ENCODE results near the gene GPN3.
A peak's percentile ranks its signal among the peaks of the same experiment; 100 is the strongest.

GPN3 gene

DNA sequence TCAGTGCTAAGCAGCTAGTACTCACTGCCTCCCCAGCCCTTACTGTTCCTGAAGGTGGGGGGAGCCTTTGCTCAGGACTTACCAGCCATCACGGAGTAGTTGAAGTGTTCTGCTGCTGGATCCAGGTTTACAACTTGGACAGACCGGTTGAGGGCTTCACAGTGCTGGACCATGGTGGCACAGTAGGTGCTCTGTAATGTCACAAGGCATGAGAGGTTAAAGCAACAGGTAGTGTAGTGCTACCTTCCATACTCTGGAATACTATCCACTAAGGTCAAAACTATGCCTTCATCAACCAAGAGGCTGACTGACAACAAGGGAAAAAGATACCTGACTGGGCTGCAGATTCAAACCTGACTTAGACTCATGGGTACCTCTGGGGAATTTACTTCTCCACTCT, 3.0 kb downstream of the GPN3 start:
- no peak for TF ChIP-seq ZBTB7A (IDR thresholded peaks at IDR 0.05; ENCODE audit: low read depth)
- no peak for TF ChIP-seq MAX (IDR thresholded peaks at IDR 0.05)
- TF ChIP-seq, protein P1, sequence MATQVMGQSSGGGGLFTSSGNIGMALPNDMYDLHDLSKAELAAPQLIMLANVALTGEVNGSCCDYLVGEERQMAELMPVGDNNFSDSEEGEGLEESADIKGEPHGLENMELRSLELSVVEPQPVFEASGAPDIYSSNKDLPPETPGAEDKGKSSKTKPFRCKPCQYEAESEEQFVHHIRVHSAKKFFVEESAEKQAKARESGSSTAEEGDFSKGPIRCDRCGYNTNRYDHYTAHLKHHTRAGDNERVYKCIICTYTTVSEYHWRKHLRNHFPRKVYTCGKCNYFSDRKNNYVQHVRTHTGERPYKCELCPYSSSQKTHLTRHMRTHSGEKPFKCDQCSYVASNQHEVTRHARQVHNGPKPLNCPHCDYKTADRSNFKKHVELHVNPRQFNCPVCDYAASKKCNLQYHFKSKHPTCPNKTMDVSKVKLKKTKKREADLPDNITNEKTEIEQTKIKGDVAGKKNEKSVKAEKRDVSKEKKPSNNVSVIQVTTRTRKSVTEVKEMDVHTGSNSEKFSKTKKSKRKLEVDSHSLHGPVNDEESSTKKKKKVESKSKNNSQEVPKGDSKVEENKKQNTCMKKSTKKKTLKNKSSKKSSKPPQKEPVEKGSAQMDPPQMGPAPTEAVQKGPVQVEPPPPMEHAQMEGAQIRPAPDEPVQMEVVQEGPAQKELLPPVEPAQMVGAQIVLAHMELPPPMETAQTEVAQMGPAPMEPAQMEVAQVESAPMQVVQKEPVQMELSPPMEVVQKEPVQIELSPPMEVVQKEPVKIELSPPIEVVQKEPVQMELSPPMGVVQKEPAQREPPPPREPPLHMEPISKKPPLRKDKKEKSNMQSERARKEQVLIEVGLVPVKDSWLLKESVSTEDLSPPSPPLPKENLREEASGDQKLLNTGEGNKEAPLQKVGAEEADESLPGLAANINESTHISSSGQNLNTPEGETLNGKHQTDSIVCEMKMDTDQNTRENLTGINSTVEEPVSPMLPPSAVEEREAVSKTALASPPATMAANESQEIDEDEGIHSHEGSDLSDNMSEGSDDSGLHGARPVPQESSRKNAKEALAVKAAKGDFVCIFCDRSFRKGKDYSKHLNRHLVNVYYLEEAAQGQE (IDR thresholded peaks at IDR 0.05; ENCODE audit: low read depth), result no peak
- TF ChIP-seq EP300 (IDR thresholded peaks at IDR 0.05; ENCODE audit: borderline replicate concordance), result no peak
- TF ChIP-seq CEBPB (IDR thresholded peaks at IDR 0.05), result no peak
- TF ChIP-seq YY1 (IDR thresholded peaks at IDR 0.05; ENCODE audit: low read depth), result no peak
- no peak for TF ChIP-seq TEAD4 (IDR thresholded peaks at IDR 0.05)
- no peak for TF ChIP-seq TAF1 (IDR thresholded peaks at IDR 0.05; ENCODE audit: low read depth)
- TF ChIP-seq FOXM1 (IDR thresholded peaks at IDR 0.05; ENCODE audit: borderline replicate concordance, low read depth), result no peak
- TF ChIP-seq CREB1 (IDR thresholded peaks at IDR 0.05; ENCODE audit: low read depth), result no peak
- no peak for TF ChIP-seq NFIC (IDR thresholded peaks at IDR 0.05)
- TF ChIP-seq, protein P2, sequence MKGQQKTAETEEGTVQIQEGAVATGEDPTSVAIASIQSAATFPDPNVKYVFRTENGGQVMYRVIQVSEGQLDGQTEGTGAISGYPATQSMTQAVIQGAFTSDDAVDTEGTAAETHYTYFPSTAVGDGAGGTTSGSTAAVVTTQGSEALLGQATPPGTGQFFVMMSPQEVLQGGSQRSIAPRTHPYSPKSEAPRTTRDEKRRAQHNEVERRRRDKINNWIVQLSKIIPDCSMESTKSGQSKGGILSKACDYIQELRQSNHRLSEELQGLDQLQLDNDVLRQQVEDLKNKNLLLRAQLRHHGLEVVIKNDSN (IDR thresholded peaks at IDR 0.05), result no peak
- TF ChIP-seq EGR1 (IDR thresholded peaks at IDR 0.05), result no peak
- no peak for TF ChIP-seq TCF12 (IDR thresholded peaks at IDR 0.05; ENCODE audit: low read depth)
- TF ChIP-seq RAD21 (IDR thresholded peaks at IDR 0.05; ENCODE audit: low read depth), result no peak

DNA sequence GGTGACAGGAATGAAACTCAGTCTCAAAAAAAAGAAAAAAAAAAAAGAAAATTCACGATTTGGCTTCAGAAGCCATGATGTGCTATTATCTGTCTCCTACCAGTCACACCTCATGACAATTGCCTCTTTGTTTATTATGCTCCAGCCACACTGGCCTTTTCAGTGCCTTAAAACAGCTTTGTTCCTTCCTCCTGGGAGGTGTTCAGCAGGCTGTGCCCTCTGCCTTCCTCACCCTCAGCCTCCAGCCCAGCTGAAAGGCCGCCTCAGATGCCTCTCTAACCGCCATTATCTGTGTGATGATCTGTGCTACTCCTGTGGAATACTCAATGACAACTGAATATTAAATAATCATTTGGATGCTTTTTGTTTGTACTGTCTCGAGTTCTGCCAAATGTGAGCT, 9.3 kb downstream of the GPN3 start:
- TF ChIP-seq ZBTB7A (IDR thresholded peaks at IDR 0.05; ENCODE audit: low read depth), result no peak

DNA sequence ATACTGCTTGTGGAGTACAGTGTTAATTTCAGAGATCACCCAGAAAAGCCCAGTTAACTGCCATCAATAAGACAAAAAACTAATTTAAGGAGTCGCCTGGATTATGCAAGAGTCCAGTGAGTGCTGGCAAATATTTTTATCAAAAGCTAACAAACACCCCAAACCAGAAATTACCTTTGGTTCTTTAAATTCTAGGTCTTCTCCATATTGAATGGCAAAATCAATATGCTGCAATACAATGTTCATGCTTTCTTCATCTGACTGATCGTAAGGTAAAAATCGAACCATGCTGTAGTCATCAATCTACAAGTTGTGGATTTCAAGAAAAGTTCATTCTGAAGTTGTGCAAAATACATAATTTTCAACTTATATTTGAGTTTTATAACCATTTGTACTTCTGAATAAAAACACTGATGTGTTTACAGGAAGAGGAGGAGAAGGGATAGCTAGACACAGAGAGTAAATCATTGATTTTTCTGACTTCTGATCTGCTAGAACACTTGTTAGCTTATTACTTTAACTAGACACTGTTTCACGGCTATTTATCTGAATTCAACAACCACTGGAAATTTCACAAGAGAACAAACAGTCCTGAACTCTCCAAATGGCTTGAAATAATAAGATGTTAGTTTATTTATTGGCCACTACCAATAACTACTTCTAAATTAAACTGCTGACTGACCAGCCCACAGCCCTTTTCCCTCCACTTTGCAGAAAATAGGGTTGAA, 14.3 kb downstream of the GPN3 start:
- TF ChIP-seq CREB1 (IDR thresholded peaks at IDR 0.05; ENCODE audit: low read depth) (no peak), FOXM1 (IDR thresholded peaks at IDR 0.05; ENCODE audit: borderline replicate concordance, low read depth) (no peak), RAD21 (IDR thresholded peaks at IDR 0.05; ENCODE audit: low read depth) (no peak), TCF12 (IDR thresholded peaks at IDR 0.05; ENCODE audit: low read depth) (no peak), YY1 (IDR thresholded peaks at IDR 0.05; ENCODE audit: low read depth) (no peak), EGR1 (IDR thresholded peaks at IDR 0.05) (no peak), EP300 (IDR thresholded peaks at IDR 0.05; ENCODE audit: borderline replicate concordance) (no peak), MAX (IDR thresholded peaks at IDR 0.05) (no peak)
- TF ChIP-seq, protein P2 (IDR thresholded peaks at IDR 0.05), result no peak

DNA sequence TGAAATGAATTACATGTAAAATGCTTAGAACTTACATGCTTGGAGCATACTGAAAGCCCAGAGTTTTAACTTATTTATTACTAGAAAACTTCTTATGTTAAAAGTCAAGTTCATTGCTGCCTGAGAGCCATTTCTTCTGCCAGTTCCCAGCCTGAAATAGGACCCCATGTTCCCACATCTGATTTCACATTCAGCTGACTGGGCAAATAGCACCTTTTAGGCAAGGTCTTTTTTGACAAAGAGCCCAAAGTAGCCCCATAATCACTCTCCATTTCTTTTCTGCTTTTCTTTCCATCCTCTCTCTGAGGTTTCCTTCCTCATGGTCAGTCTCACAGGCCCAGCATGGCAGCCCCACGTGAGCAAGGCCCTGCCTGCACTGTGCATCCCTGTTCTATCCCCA, 16.8 kb downstream of the GPN3 start:
- no peak for TF ChIP-seq NFIC (IDR thresholded peaks at IDR 0.05)
- TF ChIP-seq FOXM1 (IDR thresholded peaks at IDR 0.05; ENCODE audit: borderline replicate concordance, low read depth), result no peak
- TF ChIP-seq CEBPB (IDR thresholded peaks at IDR 0.05), result no peak
- TF ChIP-seq, protein P1 (IDR thresholded peaks at IDR 0.05; ENCODE audit: low read depth), result no peak
- no peak for TF ChIP-seq ZBTB7A (IDR thresholded peaks at IDR 0.05; ENCODE audit: low read depth)
- no peak for TF ChIP-seq TEAD4 (IDR thresholded peaks at IDR 0.05)
- TF ChIP-seq EP300 (IDR thresholded peaks at IDR 0.05; ENCODE audit: borderline replicate concordance), result no peak
- TF ChIP-seq RAD21 (IDR thresholded peaks at IDR 0.05; ENCODE audit: low read depth), result no peak
- TF ChIP-seq TAF1 (IDR thresholded peaks at IDR 0.05; ENCODE audit: low read depth), result no peak
- TF ChIP-seq TCF12 (IDR thresholded peaks at IDR 0.05; ENCODE audit: low read depth), result no peak
- no peak for TF ChIP-seq EGR1 (IDR thresholded peaks at IDR 0.05)
- no peak for TF ChIP-seq MAX (IDR thresholded peaks at IDR 0.05)
- no peak for TF ChIP-seq CREB1 (IDR thresholded peaks at IDR 0.05; ENCODE audit: low read depth)
- TF ChIP-seq YY1 (IDR thresholded peaks at IDR 0.05; ENCODE audit: low read depth), result no peak
- TF ChIP-seq, protein P2 (IDR thresholded peaks at IDR 0.05), result no peak

GRCh38 chr12:110449799-110450497, 18.1 kb downstream of the GPN3 start, which contains the start of gene ARPC3:
TSS of gene ARPC3 (minus strand) at chr12:110450337. CDS start at chr12:110450260, 77 bp downstream.
- TF ChIP-seq YY1 (IDR thresholded peaks at IDR 0.05; ENCODE audit: low read depth) (no peak), RAD21 (IDR thresholded peaks at IDR 0.05; ENCODE audit: low read depth) (peak; percentile 85), TAF1 (IDR thresholded peaks at IDR 0.05; ENCODE audit: low read depth) (peak; percentile 62), NFIC (IDR thresholded peaks at IDR 0.05) (peak; percentile 69), EGR1 (IDR thresholded peaks at IDR 0.05) (peak; percentile 16), ZBTB7A (IDR thresholded peaks at IDR 0.05; ENCODE audit: low read depth) (peak; percentile 82; the same call in 1 of the 2 replicates), MAX (IDR thresholded peaks at IDR 0.05) (peak; percentile 68), CEBPB (IDR thresholded peaks at IDR 0.05) (no peak)
